Uterine smooth muscle cell (primary cell): ENCODE measurements around the gene CYP4Z1. TPM values are rescaled to one million over a fixed set of nuclear protein-coding genes. Genes with fewer than 3 reads are reported as not detected.

Source experiments
- total RNA-seq: library from RNA; depleted of rRNA; stranded (reverse); fragments of >200 nt; gene quantifications from 2 replicates; pipeline ENCODE4 v1.2.3, GENCODE V29; 2014

Gene CYP4Z1, protein sequence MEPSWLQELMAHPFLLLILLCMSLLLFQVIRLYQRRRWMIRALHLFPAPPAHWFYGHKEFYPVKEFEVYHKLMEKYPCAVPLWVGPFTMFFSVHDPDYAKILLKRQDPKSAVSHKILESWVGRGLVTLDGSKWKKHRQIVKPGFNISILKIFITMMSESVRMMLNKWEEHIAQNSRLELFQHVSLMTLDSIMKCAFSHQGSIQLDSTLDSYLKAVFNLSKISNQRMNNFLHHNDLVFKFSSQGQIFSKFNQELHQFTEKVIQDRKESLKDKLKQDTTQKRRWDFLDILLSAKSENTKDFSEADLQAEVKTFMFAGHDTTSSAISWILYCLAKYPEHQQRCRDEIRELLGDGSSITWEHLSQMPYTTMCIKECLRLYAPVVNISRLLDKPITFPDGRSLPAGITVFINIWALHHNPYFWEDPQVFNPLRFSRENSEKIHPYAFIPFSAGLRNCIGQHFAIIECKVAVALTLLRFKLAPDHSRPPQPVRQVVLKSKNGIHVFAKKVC
- total RNA-seq, result not detected in 2 replicates

DNA sequence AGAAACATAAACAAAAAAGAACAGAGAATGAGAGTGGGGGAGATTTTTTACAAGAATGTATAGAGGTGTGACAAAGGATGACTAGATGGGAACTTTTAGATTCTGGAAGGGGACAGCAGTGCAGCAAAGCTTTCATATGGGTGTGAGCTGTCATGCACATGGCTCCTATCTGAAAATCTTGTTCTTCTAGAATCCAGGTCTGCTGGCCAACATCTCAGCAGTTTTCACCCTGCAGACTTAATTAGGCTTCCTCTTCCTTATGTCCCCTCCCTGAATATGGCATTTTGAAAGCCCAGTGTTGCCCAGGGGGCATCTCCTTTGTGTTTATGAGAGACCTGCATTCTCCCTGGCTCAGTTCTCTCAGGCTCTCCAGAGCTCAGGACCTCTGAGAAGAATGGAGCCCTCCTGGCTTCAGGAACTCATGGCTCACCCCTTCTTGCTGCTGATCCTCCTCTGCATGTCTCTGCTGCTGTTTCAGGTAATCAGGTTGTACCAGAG, at the start of gene CYP4Z1:
CYP4Z1 (plus strand) TSS at position 135 of the 498 bp plus-strand sequence; CDS start at position 395, 260 bp downstream.

GRCh38 chr1:47023268-47024140, 43.5 kb upstream of the CYP4Z1 start, which contains the start of gene CYP4X1:
Gene CYP4X1 (plus strand): TSS chr1:47023669. CDS start chr1:47023818, 149 bp downstream.

DNA sequence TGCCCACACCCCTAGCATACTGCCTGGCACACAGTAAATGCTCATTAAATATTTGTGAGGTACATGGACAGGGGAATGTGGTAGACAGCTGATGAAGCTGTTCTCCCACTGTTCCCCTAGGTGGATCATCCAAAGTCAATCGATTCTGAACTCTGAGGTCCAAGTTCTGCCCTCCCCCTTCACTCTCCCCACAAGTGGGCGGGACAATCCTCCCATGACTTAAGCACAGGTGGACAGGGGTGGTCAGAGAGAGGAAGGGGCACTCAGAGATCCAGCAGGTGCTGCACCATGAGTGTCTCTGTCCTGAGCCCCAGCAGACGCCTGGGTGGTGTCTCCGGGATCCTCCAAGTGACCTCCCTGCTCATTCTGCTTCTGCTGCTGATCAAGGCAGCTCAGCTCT, 70.2 kb downstream of the CYP4Z1 start, which contains the start of gene CYP4A22:
CYP4A22 (plus strand) TSS at position 244 of the 400 bp plus-strand sequence; CDS start at position 289, 45 bp downstream.

Other genes with a start within 250 kb of the CYP4Z1 start
- not detected in 2 replicates for gene CYP4A11, start 125.8 kb upstream of the CYP4Z1 start, total RNA-seq
- gene CYP4X1, start 43.6 kb upstream of the CYP4Z1 start, total RNA-seq, result not detected in 2 replicates
- gene CYP4A22, start 70.2 kb downstream of the CYP4Z1 start, total RNA-seq, result not detected in 2 replicates
- not detected in 2 replicates for gene PDZK1IP1, start 122.8 kb downstream of the CYP4Z1 start, total RNA-seq
- 0.11 TPM in 1 of 2 replicates, not detected in the other for gene TAL1, start 165.0 kb downstream of the CYP4Z1 start, total RNA-seq
- 5.5 and 15.6 TPM in 2 replicates for gene STIL, start 246.9 kb downstream of the CYP4Z1 start, total RNA-seq